ENCODE data around the gene TRNAU1AP.

The TRNAU1AP gene

GRCh38 chr1:28604962-28605361 lies 52.1 kb downstream of the TRNAU1AP start:
- DNase-seq (ENCODE audit: low read depth in 2 of 2): no peak

GRCh38 chr1:28606771-28607170 lies 53.9 kb downstream of the TRNAU1AP start:
- no peak for DNase-seq (ENCODE audit: low read depth in 2 of 2)

- no peak for DNase-seq (ENCODE audit: low read depth in 2 of 2)
Measured at GRCh38 chr1:28613175-28613574, 60.3 kb downstream of the TRNAU1AP start.

All from stimulated activated CD8-positive, alpha-beta memory T cell treated with anti-CD3 and anti-CD28 coated beads, Interleukin-7, amount 100 ng/mL, for 1 hour (primary cell).